NT2/D1 (cell line): ENCODE data around the gene KDM1B.

Experiments
- DNase-seq: peaks from one replicate; pipeline ENCODE4 v3.0.0-alpha.2; 2011; ENCODE audit warnings: low read depth, low spot score
- H3K27me3 ChIP-seq: 2 replicates; pipeline ENCODE4 v1.6.0; 2011; ENCODE audit warnings: mild to moderate bottlenecking; ENCODE audit not compliant: insufficient read length, insufficient read depth
- H3K36me3 ChIP-seq: 2 replicates; pipeline ENCODE4 v1.6.1; 2011; ENCODE audit warnings: mild to moderate bottlenecking, low read length, mixed read lengths; ENCODE audit not compliant: insufficient read depth, insufficient read length
- H3K4me1 ChIP-seq: 2 replicates; pipeline ENCODE4 v1.5.1; 2011; ENCODE audit not compliant: insufficient read depth, insufficient read length
- H3K4me3 ChIP-seq: 2 replicates; pipeline ENCODE4 v1.5.1; 2011; ENCODE audit warnings: low read depth; ENCODE audit not compliant: insufficient read length
- H3K9ac ChIP-seq: 2 replicates; pipeline ENCODE4 v1.6.0; 2011; ENCODE audit warnings: low read depth; ENCODE audit not compliant: insufficient read length
- H3K9me3 ChIP-seq: 2 replicates; pipeline ENCODE4 v1.5.1; 2011; ENCODE audit warnings: mild to moderate bottlenecking, low read length; ENCODE audit not compliant: insufficient read depth
- SUZ12 ChIP-seq: IDR thresholded peaks from 2 replicates; pipeline ENCODE4 v1.6.1; 2011; ENCODE audit not compliant: insufficient read length, insufficient read depth; ENCODE audit errors: extremely low read depth
- YY1 ChIP-seq: IDR thresholded peaks from 2 replicates; pipeline ENCODE4 v1.6.1; 2011; ENCODE audit not compliant: insufficient read length, insufficient read depth
- ZNF274 ChIP-seq: IDR thresholded peaks from 2 replicates; pipeline ENCODE4 v1.6.1; 2011; ENCODE audit warnings: mild to moderate bottlenecking, low read depth, low read length

The KDM1B gene

GRCh38 chr6:18155150-18155863 lies at the start of gene KDM1B:
TSS of gene KDM1B (plus strand) at chr6:18155422. CDS start at chr6:18159896, 4,474 bp downstream.
- peaks cover 4% of the 10 kb centered on the region for H3K36me3 ChIP-seq
- TF ChIP-seq SUZ12 (no peak), ZNF274 (no peak), YY1 (no peak)
- H3K4me3 ChIP-seq = peak within 1 kb of the TSS; percentile 79
- H3K9ac ChIP-seq = peak within 1 kb of the TSS; percentile 79
- H3K9me3 ChIP-seq = no peaks in the 10 kb centered on the region
- H3K4me1 ChIP-seq = peaks cover 2% of the 10 kb centered on the region
- H3K27me3 ChIP-seq = no peaks in the 10 kb centered on the region
- DNase-seq = peak; percentile 93

- Histone ChIP-seq H3K4me3 (no peak overlapping the region), H3K4me1 (no peaks in the 10 kb centered on the region), H3K27me3 (no peaks in the 10 kb centered on the region), H3K9me3 (no peaks in the 10 kb centered on the region), H3K36me3 (no peaks in the 10 kb centered on the region), H3K9ac (no peak overlapping the region)
- no peak for DNase-seq
- TF ChIP-seq YY1 = no peak
- no peak for TF ChIP-seq SUZ12
- TF ChIP-seq ZNF274 = no peak
These were observed 48.2 kb upstream of the KDM1B start for GRCh38 chr6:18107061-18107460.

- Histone ChIP-seq H3K4me1 (no peaks in the 10 kb centered on the region), H3K27me3 (no peaks in the 10 kb centered on the region), H3K9me3 (no peaks in the 10 kb centered on the region), H3K4me3 (no peak overlapping the region), H3K36me3 (no peaks in the 10 kb centered on the region), H3K9ac (no peak overlapping the region)
- no peak for DNase-seq
- TF ChIP-seq SUZ12 (no peak), ZNF274 (no peak), YY1 (no peak)
These were observed 45.1 kb upstream of the KDM1B start for GRCh38 chr6:18110162-18110561.

GRCh38 chr6:18115356-18115755 lies 39.9 kb upstream of the KDM1B start:
- H3K4me1 ChIP-seq = no peaks in the 10 kb centered on the region
- H3K4me3 ChIP-seq = no peak overlapping the region
- no peak for TF ChIP-seq YY1
- TF ChIP-seq ZNF274 = no peak
- no peak for TF ChIP-seq SUZ12

GRCh38 chr6:18117136-18117535 lies 38.1 kb upstream of the KDM1B start:
- no peak for DNase-seq
- H3K9me3 ChIP-seq = no peaks in the 10 kb centered on the region
- no peak overlapping the region for H3K9ac ChIP-seq
- H3K36me3 ChIP-seq = no peaks in the 10 kb centered on the region
- H3K27me3 ChIP-seq = no peaks in the 10 kb centered on the region
- H3K4me1 ChIP-seq = peaks cover 1% of the 10 kb centered on the region
- H3K4me3 ChIP-seq = no peak overlapping the region
- TF ChIP-seq YY1 (no peak), SUZ12 (no peak), ZNF274 (no peak)

More at GRCh38 chr6:18115356-18115755, 39.9 kb upstream of the KDM1B start:
- no peaks in the 10 kb centered on the region for H3K9me3 ChIP-seq
- DNase-seq = no peak
- H3K27me3 ChIP-seq = no peaks in the 10 kb centered on the region
- H3K9ac ChIP-seq = no peak overlapping the region
- no peaks in the 10 kb centered on the region for H3K36me3 ChIP-seq

- Histone ChIP-seq H3K4me1 (peaks cover 2% of the 10 kb centered on the region), H3K4me3 (no peak overlapping the region), H3K27me3 (no peaks in the 10 kb centered on the region), H3K9me3 (no peaks in the 10 kb centered on the region), H3K36me3 (no peaks in the 10 kb centered on the region), H3K9ac (no peak overlapping the region)
- no peak for DNase-seq
- TF ChIP-seq ZNF274 = no peak
- no peak for TF ChIP-seq YY1
- TF ChIP-seq SUZ12 = no peak
These were observed 36.9 kb upstream of the KDM1B start for GRCh38 chr6:18118330-18118729.

- no peak for TF ChIP-seq YY1
- no peak for TF ChIP-seq ZNF274
- no peak for TF ChIP-seq SUZ12
- H3K4me3 ChIP-seq = no peak overlapping the region
- H3K9me3 ChIP-seq = no peaks in the 10 kb centered on the region
These were observed 36.0 kb upstream of the KDM1B start for GRCh38 chr6:18119236-18119635.

More at GRCh38 chr6:18119236-18119635, 36.0 kb upstream of the KDM1B start:
- Histone ChIP-seq H3K4me1 (peaks cover 2% of the 10 kb centered on the region), H3K36me3 (no peaks in the 10 kb centered on the region), H3K27me3 (no peaks in the 10 kb centered on the region), H3K9ac (no peak overlapping the region)
- no peak for DNase-seq
